Keratinocyte (primary cell): Measurements from ENCODE around the gene NTNG2.

ENCODE experiments used
- CTCF ChIP-seq, 3 experiments: IDR thresholded peaks in 1 of 3; conservative IDR thresholded peaks in 1 of 3; optimal IDR thresholded peaks in 1 of 3; 2 replicates in 2 of 3; 3 replicates in 1 of 3; pipeline versions ENCODE3 to v1.5.1; 2011; ENCODE audit warnings: low read length in 3 of 3, mild to moderate bottlenecking in 3 of 3, moderate library complexity in 2 of 3, control low read depth in 1 of 3, inconsistent platforms in 1 of 3; ENCODE audit not compliant: insufficient read depth in 2 of 3; ENCODE audit errors: extremely low read depth in 1 of 3
- EZH2 ChIP-seq: IDR thresholded peaks from one replicate; pipeline ENCODE4 v1.6.1; 2012; ENCODE audit warnings: inconsistent platforms, mild to moderate bottlenecking, low read length, moderate library complexity

GRCh38 chr9:132121021-132121420 is 40.8 kb upstream of the NTNG2 start:
- no peak for TF ChIP-seq CTCF (optimal IDR thresholded peaks at IDR 0.05 in 1 of 3, IDR thresholded peaks at IDR 0.05 in 1 of 3, conservative IDR thresholded peaks at IDR 0.05 in 1 of 3; ENCODE audit: extremely low read depth in 1 of 3, insufficient read depth in 2 of 3, low read length in 3 of 3)
- TF ChIP-seq EZH2, result no peak
